Measurements from ENCODE around the gene EHMT1. TPM values are rescaled to one million over a fixed set of nuclear protein-coding genes. Genes with fewer than 3 reads are reported as not detected.

EHMT1 gene
- total RNA-seq, 1 donor from 2014 or later = 45.3 TPM

DNA sequence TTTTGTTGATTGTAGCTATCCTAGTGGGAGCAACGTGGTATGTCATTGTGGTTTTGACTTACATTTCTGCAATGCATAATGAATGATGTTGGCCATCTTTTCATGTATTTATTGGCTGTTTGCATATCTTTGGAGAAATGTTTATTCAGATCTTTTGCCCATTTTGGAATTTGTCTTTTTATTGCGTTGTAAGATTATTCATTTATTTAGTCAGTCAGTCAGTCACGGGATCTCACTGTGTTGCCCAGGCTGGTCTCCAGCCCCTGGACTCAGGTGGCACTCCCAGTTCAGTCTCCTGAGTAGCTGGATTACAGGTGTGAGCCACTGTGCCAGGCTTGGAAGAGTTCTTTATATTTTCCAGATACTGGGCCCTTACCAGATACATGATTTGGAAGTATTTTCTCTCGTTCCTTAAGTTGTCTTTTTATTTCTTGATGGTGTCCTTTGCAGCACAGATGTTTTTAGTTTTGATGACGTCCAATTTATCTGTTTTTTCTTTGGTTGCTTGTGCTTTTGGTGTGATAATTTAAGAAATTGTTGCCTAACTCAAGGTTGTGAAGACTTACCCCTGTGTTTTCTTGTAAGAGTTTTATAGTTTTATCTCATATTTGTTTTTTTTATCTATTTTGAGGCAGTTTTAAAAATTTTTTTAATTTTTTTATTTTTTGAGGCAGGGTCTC, 67.1 kb downstream of the EHMT1 start:
- TF ChIP-seq, protein P1, sequence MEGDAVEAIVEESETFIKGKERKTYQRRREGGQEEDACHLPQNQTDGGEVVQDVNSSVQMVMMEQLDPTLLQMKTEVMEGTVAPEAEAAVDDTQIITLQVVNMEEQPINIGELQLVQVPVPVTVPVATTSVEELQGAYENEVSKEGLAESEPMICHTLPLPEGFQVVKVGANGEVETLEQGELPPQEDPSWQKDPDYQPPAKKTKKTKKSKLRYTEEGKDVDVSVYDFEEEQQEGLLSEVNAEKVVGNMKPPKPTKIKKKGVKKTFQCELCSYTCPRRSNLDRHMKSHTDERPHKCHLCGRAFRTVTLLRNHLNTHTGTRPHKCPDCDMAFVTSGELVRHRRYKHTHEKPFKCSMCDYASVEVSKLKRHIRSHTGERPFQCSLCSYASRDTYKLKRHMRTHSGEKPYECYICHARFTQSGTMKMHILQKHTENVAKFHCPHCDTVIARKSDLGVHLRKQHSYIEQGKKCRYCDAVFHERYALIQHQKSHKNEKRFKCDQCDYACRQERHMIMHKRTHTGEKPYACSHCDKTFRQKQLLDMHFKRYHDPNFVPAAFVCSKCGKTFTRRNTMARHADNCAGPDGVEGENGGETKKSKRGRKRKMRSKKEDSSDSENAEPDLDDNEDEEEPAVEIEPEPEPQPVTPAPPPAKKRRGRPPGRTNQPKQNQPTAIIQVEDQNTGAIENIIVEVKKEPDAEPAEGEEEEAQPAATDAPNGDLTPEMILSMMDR (IDR thresholded peaks at IDR 0.05; ENCODE audit: insufficient read depth, low read length, severe bottlenecking) = no peak
- FAIRE-seq = no peak
- no peak overlapping the region for H3K4me3 ChIP-seq (ENCODE audit: low read depth, low read length)
- H3K27me3 ChIP-seq (ENCODE audit: control insufficient read depth, insufficient read depth, low read length) = no peaks in the 10 kb centered on the region
- no peak for DNase-seq (ENCODE audit: low read depth)
- H3K36me3 ChIP-seq (ENCODE audit: control insufficient read depth, insufficient read depth, low read length) = peaks cover 2% of the 10 kb centered on the region

DNA sequence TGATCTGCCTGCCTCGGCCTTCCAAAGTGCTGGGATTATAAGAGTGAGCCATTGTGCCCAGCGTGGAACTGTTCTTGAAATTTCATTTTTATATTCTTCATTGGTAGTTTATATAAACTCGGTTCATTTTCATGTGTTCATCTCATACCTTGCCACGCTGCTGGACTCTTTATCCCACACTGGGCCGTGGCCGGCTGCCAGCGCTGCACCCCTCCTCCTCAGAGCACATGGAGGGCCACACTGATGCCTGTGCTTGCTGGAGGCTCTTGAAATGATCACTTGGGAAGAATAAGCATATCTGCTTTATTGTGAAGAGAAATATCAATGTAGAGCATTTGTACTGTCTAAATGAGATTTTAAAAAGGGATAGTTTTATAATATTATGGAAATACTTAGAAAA, 69.5 kb downstream of the EHMT1 start:
- H3K4me3 ChIP-seq (ENCODE audit: low read depth, low read length) = no peak overlapping the region
- H3K27me3 ChIP-seq (ENCODE audit: control insufficient read depth, insufficient read depth, low read length) = no peaks in the 10 kb centered on the region
- FAIRE-seq = no peak
- DNase-seq (ENCODE audit: low read depth) = no peak
- H3K36me3 ChIP-seq (ENCODE audit: control insufficient read depth, insufficient read depth, low read length) = no peaks in the 10 kb centered on the region
- TF ChIP-seq, protein P1 (IDR thresholded peaks at IDR 0.05; ENCODE audit: insufficient read depth, low read length, severe bottlenecking) = no peak

DNA sequence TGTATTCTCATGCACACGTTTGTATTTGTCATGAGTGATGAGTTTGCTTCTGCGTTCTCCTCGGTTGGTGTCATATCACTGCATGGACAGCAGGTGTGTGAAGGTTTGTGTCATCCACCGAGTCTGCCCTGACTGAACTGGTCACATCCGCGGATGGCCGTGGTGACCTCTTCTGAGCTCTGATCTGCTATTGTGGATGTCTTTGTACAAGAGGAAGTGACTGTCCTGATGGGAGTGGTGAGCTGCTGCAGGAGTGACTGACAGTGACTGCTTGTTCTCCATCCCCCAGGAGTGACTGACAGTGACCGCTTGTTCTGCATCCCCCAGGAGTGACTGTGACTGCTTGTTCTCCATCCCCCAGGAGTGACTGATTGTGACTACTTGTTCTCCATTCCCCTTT, 69.9 kb downstream of the EHMT1 start:
- TF ChIP-seq, protein P1 (IDR thresholded peaks at IDR 0.05; ENCODE audit: insufficient read depth, low read length, severe bottlenecking) = no peak
- no peaks in the 10 kb centered on the region for H3K27me3 ChIP-seq (ENCODE audit: control insufficient read depth, insufficient read depth, low read length)
- no peak overlapping the region for H3K4me3 ChIP-seq (ENCODE audit: low read depth, low read length)
- no peaks in the 10 kb centered on the region for H3K36me3 ChIP-seq (ENCODE audit: control insufficient read depth, insufficient read depth, low read length)
- DNase-seq (ENCODE audit: low read depth) = no peak
- peak; percentile 7 for FAIRE-seq

DNA sequence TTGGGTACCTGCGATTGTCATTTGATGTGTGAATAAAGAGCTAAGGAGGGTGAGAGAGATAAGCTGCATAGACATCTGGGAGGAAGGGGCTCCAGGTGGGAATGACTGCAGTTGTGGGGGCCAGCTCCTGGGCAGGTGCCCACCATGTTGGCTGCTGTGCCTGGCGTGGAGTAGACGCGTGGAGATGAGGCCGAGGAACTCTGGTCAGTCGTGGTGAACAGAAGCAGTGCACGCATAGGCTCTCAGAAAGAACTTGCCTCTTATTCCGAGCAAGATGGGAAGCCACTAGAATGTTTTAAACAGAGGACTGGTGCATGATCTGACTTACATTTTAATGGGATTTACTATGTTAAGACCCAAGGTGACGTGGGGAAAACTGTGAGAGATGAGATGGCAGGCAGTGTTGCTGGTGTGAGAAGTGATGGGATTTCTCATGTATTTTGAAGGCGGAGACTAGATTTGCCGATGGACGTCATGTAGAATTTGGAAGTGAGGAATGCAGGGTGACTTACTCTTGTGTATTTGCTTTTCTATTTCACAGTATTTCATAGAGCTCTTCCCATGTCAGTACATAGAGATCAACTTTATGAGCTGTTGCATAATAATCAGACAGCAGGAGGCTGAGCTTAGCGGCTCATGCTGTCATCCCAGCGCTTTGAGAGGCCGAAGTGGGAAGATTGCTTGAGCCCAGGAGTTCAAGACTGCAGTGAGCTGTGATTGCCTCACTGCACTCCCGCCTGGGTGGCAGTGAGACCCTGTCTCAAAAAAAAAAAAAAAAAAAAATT, 71.1 kb downstream of the EHMT1 start:
- TF ChIP-seq, protein P1 (IDR thresholded peaks at IDR 0.05; ENCODE audit: insufficient read depth, low read length, severe bottlenecking) = no peak
- no peak for DNase-seq (ENCODE audit: low read depth)

DNA sequence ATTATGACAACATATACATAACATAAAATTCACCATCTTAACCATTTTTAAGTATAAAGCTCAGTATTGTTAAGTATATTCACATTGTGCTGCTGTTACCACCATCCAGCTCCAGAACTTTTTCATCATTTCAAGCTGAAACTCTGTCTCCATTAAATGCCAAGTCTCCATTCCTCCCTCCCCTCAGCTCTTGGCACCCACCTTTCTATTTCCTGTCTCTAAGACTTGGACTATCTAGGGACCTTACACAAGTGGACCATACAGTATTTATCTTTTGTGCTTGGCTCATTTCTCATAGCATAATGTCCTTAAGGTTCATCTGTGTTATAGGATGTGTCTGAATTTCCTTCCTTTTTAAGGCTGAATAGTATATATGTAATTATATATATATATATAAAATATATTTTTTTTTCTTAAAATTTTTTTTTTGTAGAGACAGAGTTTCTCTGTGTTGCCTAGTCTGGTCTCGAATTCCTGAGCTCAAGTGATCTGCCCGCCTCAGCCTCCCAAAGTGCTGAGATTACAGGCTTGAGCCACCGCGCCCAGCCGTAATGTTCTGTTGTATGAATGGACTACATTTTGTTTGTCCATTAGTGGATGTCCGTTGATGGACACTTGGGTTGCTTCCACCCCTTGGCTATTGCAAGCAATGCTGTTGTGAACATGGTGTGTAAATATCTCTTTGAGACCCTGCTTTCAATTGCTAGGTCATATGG, 72.3 kb downstream of the EHMT1 start:
- no peaks in the 10 kb centered on the region for H3K36me3 ChIP-seq (ENCODE audit: control insufficient read depth, insufficient read depth, low read length)
- no peaks in the 10 kb centered on the region for H3K27me3 ChIP-seq (ENCODE audit: control insufficient read depth, insufficient read depth, low read length)
- no peak overlapping the region for H3K4me3 ChIP-seq (ENCODE audit: low read depth, low read length)
- TF ChIP-seq, protein P1 (IDR thresholded peaks at IDR 0.05; ENCODE audit: insufficient read depth, low read length, severe bottlenecking) = no peak
- DNase-seq (ENCODE audit: low read depth) (no peak), FAIRE-seq (no peak)

More for the DNA sequence above, 71.1 kb downstream of the EHMT1 start:
- FAIRE-seq = no peak
- H3K4me3 ChIP-seq (ENCODE audit: low read depth, low read length) = no peak overlapping the region
- no peaks in the 10 kb centered on the region for H3K27me3 ChIP-seq (ENCODE audit: control insufficient read depth, insufficient read depth, low read length)
- no peaks in the 10 kb centered on the region for H3K36me3 ChIP-seq (ENCODE audit: control insufficient read depth, insufficient read depth, low read length)

All from bronchial epithelial cell (primary cell).